Upper lobe of right lung (tissue), 1 donor: ENCODE data around the gene MARS2. TPM values are rescaled to one million over a fixed set of nuclear protein-coding genes. Genes with fewer than 3 reads are reported as not detected.
A peak's percentile ranks its signal among the peaks of the same experiment; 100 is the strongest.
"Not testable (repeated sequence)": the region's sequence is repeated elsewhere in the genome, so short reads cannot be mapped to it uniquely, and the experiment has no call there.

ENCODE experiments used
- ATAC-seq: fragments of 200-7000 bp; cut with Tn5 transposase; one replicate; pipeline ENCODE4 v1.9.1; 2020; ENCODE audit warnings: mild to moderate bottlenecking, moderate library complexity
- DNase-seq: peaks from one replicate; pipeline ENCODE4 v3.0.0-alpha.2; 2020
- H3K27ac ChIP-seq: fragments of 200-600 bp; one replicate; pipeline ENCODE4 v1.8.0; 2022
- H3K27me3 ChIP-seq: fragments of 200-600 bp; one replicate; pipeline ENCODE4 v1.8.0; 2022; ENCODE audit warnings: mild to moderate bottlenecking
- H3K36me3 ChIP-seq: fragments of 200-600 bp; one replicate; pipeline ENCODE4 v1.8.0; 2022
- H3K4me1 ChIP-seq: fragments of 200-600 bp; one replicate; pipeline ENCODE4 v1.8.0; 2022
- H3K4me3 ChIP-seq: fragments of 200-600 bp; one replicate; pipeline ENCODE4 v1.8.0; 2022; ENCODE audit warnings: mild to moderate bottlenecking
- H3K9me3 ChIP-seq: fragments of 200-600 bp; one replicate; pipeline ENCODE4 v1.8.0; 2022
- intact Hi-C: fragments of 100-400 bp; cut with DNase I; formaldehyde crosslinking; loops from one replicate; pipeline ENCODE4 v1.11.0; 2022
- total RNA-seq: library from RNA; stranded (reverse); fragmentation: NEBNext Ultra II Directional; extraction: Animal tissue kit (Norgen Biotek cat#: 25700); gene quantifications from one replicate; pipeline ENCODE4 v1.2.1, GENCODE V29; 2021
- TF ChIP-seq, protein P1 (sequence below): fragments of 200-600 bp; IDR thresholded peaks from one replicate; pipeline ENCODE4 v1.8.0; 2022; ENCODE audit warnings: antibody characterized with exemption
- donor health status: DM: no; HTN: yes; CAD: no; lungs with severe emphysema.

The MARS2 gene
- total RNA-seq, 1 donor from 2014 or later: 6.5 TPM

- DNase-seq: no peak
- ATAC-seq: no peak
- Histone ChIP-seq H3K9me3 (no peaks in the 10 kb centered on the region), H3K4me3 (peak overlapping the region; percentile 38), H3K27ac (peak overlapping the region; percentile 65), H3K4me1 (peaks cover 13% of the 10 kb centered on the region), H3K27me3 (no peaks in the 10 kb centered on the region), H3K36me3 (no peaks in the 10 kb centered on the region)
- TF ChIP-seq, protein P1, sequence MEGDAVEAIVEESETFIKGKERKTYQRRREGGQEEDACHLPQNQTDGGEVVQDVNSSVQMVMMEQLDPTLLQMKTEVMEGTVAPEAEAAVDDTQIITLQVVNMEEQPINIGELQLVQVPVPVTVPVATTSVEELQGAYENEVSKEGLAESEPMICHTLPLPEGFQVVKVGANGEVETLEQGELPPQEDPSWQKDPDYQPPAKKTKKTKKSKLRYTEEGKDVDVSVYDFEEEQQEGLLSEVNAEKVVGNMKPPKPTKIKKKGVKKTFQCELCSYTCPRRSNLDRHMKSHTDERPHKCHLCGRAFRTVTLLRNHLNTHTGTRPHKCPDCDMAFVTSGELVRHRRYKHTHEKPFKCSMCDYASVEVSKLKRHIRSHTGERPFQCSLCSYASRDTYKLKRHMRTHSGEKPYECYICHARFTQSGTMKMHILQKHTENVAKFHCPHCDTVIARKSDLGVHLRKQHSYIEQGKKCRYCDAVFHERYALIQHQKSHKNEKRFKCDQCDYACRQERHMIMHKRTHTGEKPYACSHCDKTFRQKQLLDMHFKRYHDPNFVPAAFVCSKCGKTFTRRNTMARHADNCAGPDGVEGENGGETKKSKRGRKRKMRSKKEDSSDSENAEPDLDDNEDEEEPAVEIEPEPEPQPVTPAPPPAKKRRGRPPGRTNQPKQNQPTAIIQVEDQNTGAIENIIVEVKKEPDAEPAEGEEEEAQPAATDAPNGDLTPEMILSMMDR: no peak
- intact Hi-C loops: no loop called here
These were observed 30.6 kb upstream of the MARS2 start for GRCh38 chr2:197674591-197674990.

- peak within 1 kb of the TSS; percentile 38 for H3K4me3 ChIP-seq
- H3K27me3 ChIP-seq: no peaks in the 10 kb centered on the region
- intact Hi-C loops: no loop called here
- no peaks in the 10 kb centered on the region for H3K9me3 ChIP-seq
- DNase-seq: no peak
- TF ChIP-seq, protein P1: no peak
- peak within 1 kb of the TSS; percentile 65 for H3K27ac ChIP-seq
- no peaks in the 10 kb centered on the region for H3K36me3 ChIP-seq
- H3K4me1 ChIP-seq: peaks cover 13% of the 10 kb centered on the region
- ATAC-seq: no peak
These were observed 29.9 kb upstream of the MARS2 start, which contains the start of gene RFTN2 for GRCh38 chr2:197675246-197675645. TSS of gene RFTN2 (minus strand) at chr2:197675587. CDS start at chr2:197675458, 129 bp downstream.

DNA sequence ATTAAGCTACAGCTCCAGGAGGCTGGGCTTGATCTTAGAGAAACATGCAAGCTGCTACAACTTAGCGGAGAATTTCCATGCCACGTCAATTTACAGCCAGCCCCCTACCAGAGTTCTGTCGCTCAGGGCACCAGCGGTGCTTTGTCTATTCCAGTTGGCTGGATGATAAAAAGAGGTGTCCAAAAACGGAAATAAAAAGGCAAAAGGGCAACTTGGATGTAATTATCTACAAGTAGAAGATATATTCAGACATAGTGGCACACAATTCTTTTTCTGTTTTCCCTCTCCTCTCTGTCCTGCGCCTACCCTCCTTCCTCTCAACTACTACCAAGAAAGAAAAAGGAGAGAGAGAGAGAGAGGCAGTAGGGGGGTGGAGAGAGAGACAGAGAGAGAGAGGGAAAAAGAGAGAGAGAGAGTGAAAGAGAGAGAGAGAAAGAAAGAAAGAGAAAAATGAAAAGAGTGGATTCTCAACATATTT lies 29.4 kb upstream of the MARS2 start:
- peak overlapping the region; percentile 38 for H3K4me3 ChIP-seq
- TF ChIP-seq, protein P1: no peak
- DNase-seq (no peak), ATAC-seq (no peak)
- H3K36me3 ChIP-seq: no peaks in the 10 kb centered on the region
- no peaks in the 10 kb centered on the region for H3K27me3 ChIP-seq
- intact Hi-C loops: no loop called here
- peak overlapping the region; percentile 49 for H3K27ac ChIP-seq
- peaks cover 13% of the 10 kb centered on the region for H3K4me1 ChIP-seq
- no peaks in the 10 kb centered on the region for H3K9me3 ChIP-seq

DNA sequence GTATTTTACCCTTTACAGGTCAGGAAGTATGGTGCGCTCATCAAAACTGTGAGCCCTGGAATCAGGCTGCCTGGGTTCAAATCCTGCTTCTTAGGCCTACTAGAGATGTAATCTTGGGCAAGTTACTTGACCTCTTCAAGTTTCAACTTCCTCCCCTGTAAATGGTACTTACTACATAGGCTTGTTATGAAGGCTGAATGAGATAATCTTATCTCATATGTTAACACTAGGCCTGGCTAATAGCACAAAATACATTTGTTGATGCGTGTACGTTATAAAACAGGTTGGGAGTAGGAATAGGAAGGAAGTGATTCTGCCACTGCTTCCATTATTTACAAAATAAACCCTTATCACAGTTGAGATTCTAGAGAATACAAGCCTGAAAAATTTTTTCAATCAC lies 28.1 kb upstream of the MARS2 start:
- Histone ChIP-seq H3K4me1 (peaks cover 13% of the 10 kb centered on the region), H3K27ac (no peak overlapping the region), H3K4me3 (no peak overlapping the region), H3K27me3 (no peaks in the 10 kb centered on the region), H3K9me3 (no peaks in the 10 kb centered on the region), H3K36me3 (no peaks in the 10 kb centered on the region)
- TF ChIP-seq, protein P1: no peak
- ATAC-seq (no peak), DNase-seq (no peak)
- intact Hi-C loops: no loop called here

DNA sequence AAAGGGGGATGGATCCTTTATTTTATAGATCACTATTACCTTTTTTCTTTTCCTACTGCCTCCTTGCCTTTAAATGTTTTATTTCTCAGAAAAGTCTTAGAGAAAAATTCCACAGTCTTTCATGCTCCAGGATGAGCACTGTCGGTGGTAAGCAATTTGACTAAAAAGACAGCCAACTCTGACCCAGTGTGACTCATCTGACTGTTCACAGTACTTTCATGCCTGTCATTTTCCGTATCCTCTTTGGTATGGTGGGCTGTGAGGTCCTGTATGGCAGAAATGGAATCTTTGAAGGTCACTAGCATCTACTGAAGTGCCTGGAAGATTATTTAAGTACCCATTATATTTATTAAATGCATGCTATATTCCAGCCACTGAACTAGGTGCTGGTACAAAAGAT lies 27.7 kb upstream of the MARS2 start:
- H3K4me1 ChIP-seq: peaks cover 13% of the 10 kb centered on the region
- DNase-seq (no peak), ATAC-seq (no peak)
- no peaks in the 10 kb centered on the region for H3K9me3 ChIP-seq
- H3K36me3 ChIP-seq: no peaks in the 10 kb centered on the region
- no peak overlapping the region for H3K27ac ChIP-seq
- TF ChIP-seq, protein P1: no peak
- no peak overlapping the region for H3K4me3 ChIP-seq
- H3K27me3 ChIP-seq: no peaks in the 10 kb centered on the region
- intact Hi-C loops: no loop called here

- H3K4me3 ChIP-seq, H3K9me3 ChIP-seq: not testable (repeated sequence)
These were observed 10.0 kb upstream of the MARS2 start for GRCh38 chr2:197695206-197695605.

DNA sequence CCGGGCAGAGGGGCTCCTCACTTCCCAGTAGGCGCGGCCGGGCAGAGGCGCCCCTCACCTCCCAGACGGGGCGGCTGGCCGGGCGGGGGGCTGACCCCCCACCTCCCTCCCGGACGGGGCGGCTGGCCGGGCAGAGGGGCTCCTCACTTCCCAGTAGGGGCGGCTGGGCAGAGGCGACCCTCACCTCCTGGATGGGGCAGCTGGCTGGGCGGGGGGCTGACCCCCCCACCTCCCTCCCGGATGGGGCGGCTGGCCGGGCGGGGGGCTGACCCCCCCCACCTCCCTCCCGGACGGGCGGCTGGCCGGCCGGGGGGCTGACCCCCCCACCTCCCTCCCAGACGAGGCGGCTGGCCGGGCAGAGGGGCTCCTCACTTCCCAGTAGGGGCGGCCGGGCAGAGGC lies 9.2 kb upstream of the MARS2 start:
- H3K4me1 ChIP-seq, intact Hi-C loops, H3K36me3 ChIP-seq, H3K4me3 ChIP-seq, H3K27me3 ChIP-seq, H3K27ac ChIP-seq, DNase-seq, ATAC-seq, H3K9me3 ChIP-seq: not testable (repeated sequence)

More at GRCh38 chr2:197695206-197695605, 10.0 kb upstream of the MARS2 start:
- DNase-seq, H3K27ac ChIP-seq, H3K36me3 ChIP-seq, H3K27me3 ChIP-seq, H3K4me1 ChIP-seq, ATAC-seq, intact Hi-C loops: not testable (repeated sequence)

DNA sequence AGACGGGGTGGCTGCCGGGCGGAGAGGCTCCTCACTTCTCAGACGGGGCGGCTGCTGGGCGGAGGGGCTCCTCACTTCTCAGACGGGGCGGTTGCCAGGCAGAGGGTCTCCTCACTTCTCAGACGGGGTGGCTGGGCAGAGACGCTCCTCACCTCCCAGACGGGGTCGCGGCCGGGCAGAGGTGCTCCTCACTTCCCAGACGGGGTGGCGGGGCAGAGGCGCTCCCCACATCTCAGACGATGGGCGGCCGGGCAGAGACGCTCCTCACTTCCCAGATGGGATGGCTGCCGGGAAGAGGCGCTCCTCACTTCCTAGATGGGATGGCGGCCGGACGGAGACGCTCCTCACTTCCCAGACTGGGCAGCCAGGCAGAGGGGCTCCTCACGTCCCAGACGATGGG lies 8.6 kb upstream of the MARS2 start:
- H3K4me1 ChIP-seq, H3K4me3 ChIP-seq, intact Hi-C loops, H3K27ac ChIP-seq, H3K27me3 ChIP-seq, H3K36me3 ChIP-seq, H3K9me3 ChIP-seq, ATAC-seq, DNase-seq: not testable (repeated sequence)

DNA sequence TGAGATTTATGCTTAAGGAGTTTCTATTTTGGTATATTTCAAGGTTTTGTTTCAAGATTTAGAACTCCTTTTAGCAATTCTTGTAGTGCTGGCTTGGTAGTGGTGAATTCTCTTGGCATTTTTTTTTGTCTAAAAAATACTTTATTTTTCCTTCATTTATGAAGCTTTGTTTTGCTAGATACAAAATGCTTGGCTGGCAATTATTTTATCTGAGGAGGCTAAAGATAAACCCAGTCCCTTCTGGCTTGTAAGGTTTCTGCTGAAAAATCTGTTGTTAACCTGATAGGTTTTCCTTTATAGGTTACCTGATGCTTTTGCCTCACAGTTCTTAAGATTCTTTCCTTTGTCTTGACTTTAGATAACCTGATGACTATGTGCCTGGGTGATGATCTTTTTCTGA lies 5.4 kb upstream of the MARS2 start:
- H3K9me3 ChIP-seq, H3K36me3 ChIP-seq, H3K27me3 ChIP-seq, ATAC-seq, H3K4me3 ChIP-seq, intact Hi-C loops, H3K27ac ChIP-seq, H3K4me1 ChIP-seq, DNase-seq: not testable (repeated sequence)
